ENCODE data around the gene DAP.

The DAP gene

GRCh38 chr5:10759111-10759510 is 1.9 kb downstream of the DAP start:
- WGBS (ENCODE audit: extremely low coverage, insufficient coverage, low lambda C conversion rate), result no CpG with 5 or more reads among the region's 6 CpGs

GRCh38 chr5:10757922-10758555 is 3.0 kb downstream of the DAP start:
- Histone ChIP-seq H3K36me3 (ENCODE audit: control insufficient read depth, insufficient read depth, low read length) (no peaks in the 10 kb centered on the region), H3K27ac (ENCODE audit: low read depth, low read length) (no peak overlapping the region), H4K5ac (ENCODE audit: low read length) (no peak overlapping the region), H3K27me3 (ENCODE audit: insufficient read depth, low read length, poor library complexity) (no peaks in the 10 kb centered on the region), H2BK5ac (ENCODE audit: low read length) (no peak overlapping the region), H2AK5ac (ENCODE audit: low read length) (no peak overlapping the region), H3K79me2 (ENCODE audit: control insufficient read depth, insufficient read depth, low read length) (no peaks in the 10 kb centered on the region), H3K56ac (ENCODE audit: low read length) (no peak overlapping the region), H3K4me3 (ENCODE audit: low read length) (no peak overlapping the region), H3K4ac (ENCODE audit: low read depth, low read length) (no peak overlapping the region), H2BK120ac (ENCODE audit: low read depth, low read length) (no peak overlapping the region), H3K4me1 (ENCODE audit: control insufficient read depth, low read depth, low read length) (peaks cover 5% of the 10 kb centered on the region), H3K79me1 (ENCODE audit: low read length) (peaks cover 16% of the 10 kb centered on the region), H2BK15ac (replicated peaks; ENCODE audit: low read depth) (no peak overlapping the region), H4K8ac (ENCODE audit: low read depth, low read length) (no peak overlapping the region), H3K4me2 (ENCODE audit: low read length) (no peak overlapping the region), H3K9ac (ENCODE audit: low read length) (no peak overlapping the region), H3K23ac (ENCODE audit: low read length) (no peak overlapping the region), H3K18ac (ENCODE audit: low read length) (no peak overlapping the region)
- WGBS (ENCODE audit: extremely low coverage, insufficient coverage, low lambda C conversion rate), result no CpG with 5 or more reads among the region's 7 CpGs
- no peak for DNase-seq

More at GRCh38 chr5:10759111-10759510, 1.9 kb downstream of the DAP start:
- no peak overlapping the region for H2BK120ac ChIP-seq (ENCODE audit: low read depth, low read length)
- no peak overlapping the region for H2AK5ac ChIP-seq (ENCODE audit: low read length)
- H3K27ac ChIP-seq (ENCODE audit: low read depth, low read length), result no peak overlapping the region
- H3K4me3 ChIP-seq (ENCODE audit: low read length), result no peak overlapping the region
- DNase-seq, result no peak
- no peak overlapping the region for H4K5ac ChIP-seq (ENCODE audit: low read length)
- H3K4ac ChIP-seq (ENCODE audit: low read depth, low read length), result no peak overlapping the region
- peaks cover 5% of the 10 kb centered on the region for H3K4me1 ChIP-seq (ENCODE audit: control insufficient read depth, low read depth, low read length)
- no peak overlapping the region for H3K4me2 ChIP-seq (ENCODE audit: low read length)
- no peak overlapping the region for H3K56ac ChIP-seq (ENCODE audit: low read length)
- no peak overlapping the region for H3K23ac ChIP-seq (ENCODE audit: low read length)
- H3K79me1 ChIP-seq (ENCODE audit: low read length), result peaks cover 14% of the 10 kb centered on the region
- H3K79me2 ChIP-seq (ENCODE audit: control insufficient read depth, insufficient read depth, low read length), result no peaks in the 10 kb centered on the region
- H3K27me3 ChIP-seq (ENCODE audit: insufficient read depth, low read length, poor library complexity), result no peaks in the 10 kb centered on the region
- H2BK15ac ChIP-seq (replicated peaks; ENCODE audit: low read depth), result no peak overlapping the region
- no peak overlapping the region for H2BK5ac ChIP-seq (ENCODE audit: low read length)
- no peak overlapping the region for H4K8ac ChIP-seq (ENCODE audit: low read depth, low read length)
- H3K9ac ChIP-seq (ENCODE audit: low read length), result no peak overlapping the region
- H3K36me3 ChIP-seq (ENCODE audit: control insufficient read depth, insufficient read depth, low read length), result no peaks in the 10 kb centered on the region
- H3K18ac ChIP-seq (ENCODE audit: low read length), result no peak overlapping the region

- Histone ChIP-seq H3K27me3 (ENCODE audit: insufficient read depth, low read length, poor library complexity) (no peaks in the 10 kb centered on the region), H3K9ac (ENCODE audit: low read length) (no peak overlapping the region), H2AK5ac (ENCODE audit: low read length) (no peak overlapping the region), H2BK5ac (ENCODE audit: low read length) (no peak overlapping the region), H2BK15ac (replicated peaks; ENCODE audit: low read depth) (no peak overlapping the region), H3K56ac (ENCODE audit: low read length) (peak overlapping the region; percentile 7), H2BK120ac (ENCODE audit: low read depth, low read length) (no peak overlapping the region), H3K79me1 (ENCODE audit: low read length) (peaks cover 18% of the 10 kb centered on the region), H4K5ac (ENCODE audit: low read length) (no peak overlapping the region), H3K27ac (ENCODE audit: low read depth, low read length) (no peak overlapping the region), H3K18ac (ENCODE audit: low read length) (no peak overlapping the region), H3K23ac (ENCODE audit: low read length) (no peak overlapping the region), H3K4me1 (ENCODE audit: control insufficient read depth, low read depth, low read length) (peaks cover 3% of the 10 kb centered on the region), H3K36me3 (ENCODE audit: control insufficient read depth, insufficient read depth, low read length) (no peaks in the 10 kb centered on the region), H3K4me2 (ENCODE audit: low read length) (no peak overlapping the region), H4K8ac (ENCODE audit: low read depth, low read length) (no peak overlapping the region), H3K4ac (ENCODE audit: low read depth, low read length) (no peak overlapping the region), H3K4me3 (ENCODE audit: low read length) (no peak overlapping the region), H3K79me2 (ENCODE audit: control insufficient read depth, insufficient read depth, low read length) (peaks cover 2% of the 10 kb centered on the region)
- no peak for DNase-seq
- no CpG with 5 or more reads among the region's 9 CpGs for WGBS (ENCODE audit: extremely low coverage, insufficient coverage, low lambda C conversion rate)
Measured at GRCh38 chr5:10757043-10757442, 4.0 kb downstream of the DAP start.

GRCh38 chr5:10756549-10756948 is 4.5 kb downstream of the DAP start:
- H4K8ac ChIP-seq (ENCODE audit: low read depth, low read length), result no peak overlapping the region
- no CpG with 5 or more reads among the region's 2 CpGs for WGBS (ENCODE audit: extremely low coverage, insufficient coverage, low lambda C conversion rate)
- H2BK15ac ChIP-seq (replicated peaks; ENCODE audit: low read depth), result no peak overlapping the region
- no peak overlapping the region for H2BK5ac ChIP-seq (ENCODE audit: low read length)
- H4K5ac ChIP-seq (ENCODE audit: low read length), result no peak overlapping the region
- no peak overlapping the region for H3K18ac ChIP-seq (ENCODE audit: low read length)
- H3K27me3 ChIP-seq (ENCODE audit: insufficient read depth, low read length, poor library complexity), result no peaks in the 10 kb centered on the region
- no peak overlapping the region for H3K27ac ChIP-seq (ENCODE audit: low read depth, low read length)
- H3K4me3 ChIP-seq (ENCODE audit: low read length), result no peak overlapping the region
- H3K36me3 ChIP-seq (ENCODE audit: control insufficient read depth, insufficient read depth, low read length), result no peaks in the 10 kb centered on the region
- no peak overlapping the region for H2BK120ac ChIP-seq (ENCODE audit: low read depth, low read length)
- H3K79me2 ChIP-seq (ENCODE audit: control insufficient read depth, insufficient read depth, low read length), result peaks cover 2% of the 10 kb centered on the region
- no peak overlapping the region for H2AK5ac ChIP-seq (ENCODE audit: low read length)
- no peak overlapping the region for H3K23ac ChIP-seq (ENCODE audit: low read length)
- H3K4me1 ChIP-seq (ENCODE audit: control insufficient read depth, low read depth, low read length), result no peaks in the 10 kb centered on the region
- peak overlapping the region; percentile 7 for H3K56ac ChIP-seq (ENCODE audit: low read length)
- H3K4ac ChIP-seq (ENCODE audit: low read depth, low read length), result no peak overlapping the region
- no peak overlapping the region for H3K4me2 ChIP-seq (ENCODE audit: low read length)
- H3K79me1 ChIP-seq (ENCODE audit: low read length), result peaks cover 18% of the 10 kb centered on the region
- no peak overlapping the region for H3K9ac ChIP-seq (ENCODE audit: low read length)
- peak; percentile 8 for DNase-seq

- Histone ChIP-seq H4K8ac (ENCODE audit: low read depth, low read length) (no peak overlapping the region), H3K36me3 (ENCODE audit: control insufficient read depth, insufficient read depth, low read length) (no peaks in the 10 kb centered on the region), H3K18ac (ENCODE audit: low read length) (no peak overlapping the region)
Measured at GRCh38 chr5:10753178-10753577, 7.9 kb downstream of the DAP start.

GRCh38 chr5:10752451-10752850 is 8.6 kb downstream of the DAP start:
- Histone ChIP-seq H3K27me3 (ENCODE audit: insufficient read depth, low read length, poor library complexity) (no peaks in the 10 kb centered on the region), H2AK5ac (ENCODE audit: low read length) (no peak overlapping the region), H3K27ac (ENCODE audit: low read depth, low read length) (no peak overlapping the region), H3K79me2 (ENCODE audit: control insufficient read depth, insufficient read depth, low read length) (peaks cover 2% of the 10 kb centered on the region), H2BK15ac (replicated peaks; ENCODE audit: low read depth) (no peak overlapping the region), H3K79me1 (ENCODE audit: low read length) (peaks cover 13% of the 10 kb centered on the region), H2BK5ac (ENCODE audit: low read length) (no peak overlapping the region), H3K4ac (ENCODE audit: low read depth, low read length) (no peak overlapping the region), H3K18ac (ENCODE audit: low read length) (no peak overlapping the region), H4K5ac (ENCODE audit: low read length) (no peak overlapping the region), H4K8ac (ENCODE audit: low read depth, low read length) (no peak overlapping the region), H2BK120ac (ENCODE audit: low read depth, low read length) (no peak overlapping the region), H3K4me2 (ENCODE audit: low read length) (no peak overlapping the region), H3K4me3 (ENCODE audit: low read length) (no peak overlapping the region), H3K56ac (ENCODE audit: low read length) (no peak overlapping the region), H3K9ac (ENCODE audit: low read length) (no peak overlapping the region), H3K4me1 (ENCODE audit: control insufficient read depth, low read depth, low read length) (no peaks in the 10 kb centered on the region), H3K23ac (ENCODE audit: low read length) (no peak overlapping the region), H3K36me3 (ENCODE audit: control insufficient read depth, insufficient read depth, low read length) (no peaks in the 10 kb centered on the region)
- DNase-seq, result no peak
- no CpG with 5 or more reads among the region's 2 CpGs for WGBS (ENCODE audit: extremely low coverage, insufficient coverage, low lambda C conversion rate)

More at GRCh38 chr5:10753178-10753577, 7.9 kb downstream of the DAP start:
- Histone ChIP-seq H2BK5ac (ENCODE audit: low read length) (no peak overlapping the region), H3K4me3 (ENCODE audit: low read length) (no peak overlapping the region), H3K27ac (ENCODE audit: low read depth, low read length) (no peak overlapping the region), H3K79me2 (ENCODE audit: control insufficient read depth, insufficient read depth, low read length) (peaks cover 2% of the 10 kb centered on the region), H3K79me1 (ENCODE audit: low read length) (peaks cover 16% of the 10 kb centered on the region), H3K56ac (ENCODE audit: low read length) (no peak overlapping the region), H4K5ac (ENCODE audit: low read length) (no peak overlapping the region), H3K23ac (ENCODE audit: low read length) (no peak overlapping the region), H3K4ac (ENCODE audit: low read depth, low read length) (no peak overlapping the region), H3K4me2 (ENCODE audit: low read length) (no peak overlapping the region), H2BK15ac (replicated peaks; ENCODE audit: low read depth) (no peak overlapping the region), H3K9ac (ENCODE audit: low read length) (no peak overlapping the region), H2BK120ac (ENCODE audit: low read depth, low read length) (no peak overlapping the region), H3K4me1 (ENCODE audit: control insufficient read depth, low read depth, low read length) (no peaks in the 10 kb centered on the region), H2AK5ac (ENCODE audit: low read length) (no peak overlapping the region), H3K27me3 (ENCODE audit: insufficient read depth, low read length, poor library complexity) (no peaks in the 10 kb centered on the region)
- WGBS (ENCODE audit: extremely low coverage, insufficient coverage, low lambda C conversion rate), result no CpG with 5 or more reads among the region's 9 CpGs
- DNase-seq, result no peak

Data from mesendoderm (in vitro differentiated cells).